HG03432 (cell line): ENCODE data around the gene FXYD2.
"Not testable (repeated sequence)": the region's sequence is repeated elsewhere in the genome, so short reads cannot be mapped to it uniquely, and the experiment has no call there.

Experiments used
- ATAC-seq: cut with Tn5 transposase; IDR thresholded peaks from one replicate; pipeline ENCODE4 v1.9.1; 2021; ENCODE audit warnings: mild to moderate bottlenecking, moderate library complexity; ENCODE audit not compliant: unreplicated experiment

The FXYD2 gene

GRCh38 chr11:117822074-117823033 lies 2.2 kb downstream of the FXYD2 start:
- no peak for ATAC-seq

- ATAC-seq = no peak
Measured at GRCh38 chr11:117821431-117821830, 3.1 kb downstream of the FXYD2 start.

- no peak for ATAC-seq
Measured at GRCh38 chr11:117820516-117820915, 4.0 kb downstream of the FXYD2 start.

- no peak for ATAC-seq
Measured at GRCh38 chr11:117820071-117820470, 4.5 kb downstream of the FXYD2 start.

- ATAC-seq = no peak
Measured at GRCh38 chr11:117819096-117820040, 5.2 kb downstream of the FXYD2 start.

GRCh38 chr11:117818041-117818873 lies 6.3 kb downstream of the FXYD2 start:
- ATAC-seq = peak; percentile 18

GRCh38 chr11:117817368-117818040 lies 7.0 kb downstream of the FXYD2 start:
- peak; percentile 26 for ATAC-seq

- ATAC-seq = no peak
Measured at GRCh38 chr11:117816846-117817367, 7.6 kb downstream of the FXYD2 start.

GRCh38 chr11:117816151-117816741 lies 8.3 kb downstream of the FXYD2 start:
- ATAC-seq = no peak

- peak; percentile 63 for ATAC-seq
Measured at GRCh38 chr11:117815262-117815803, 9.2 kb downstream of the FXYD2 start.

GRCh38 chr11:117814766-117815261 lies 9.7 kb downstream of the FXYD2 start:
- ATAC-seq = peak; percentile 41

GRCh38 chr11:117814204-117814765 lies 10.3 kb downstream of the FXYD2 start:
- peak; percentile 0 for ATAC-seq

- not testable (repeated sequence) for ATAC-seq
Measured at GRCh38 chr11:117810056-117810451, 14.5 kb downstream of the FXYD2 start.

- peak; percentile 47 for ATAC-seq
Measured at GRCh38 chr11:117809236-117810055, 15.1 kb downstream of the FXYD2 start.

- no peak for ATAC-seq
Measured at GRCh38 chr11:117808784-117809183, 15.8 kb downstream of the FXYD2 start.

- no peak for ATAC-seq
Measured at GRCh38 chr11:117807482-117808327, 16.8 kb downstream of the FXYD2 start.

- ATAC-seq = no peak
Measured at GRCh38 chr11:117806846-117807245, 17.7 kb downstream of the FXYD2 start.
